Stimulated activated CD4-positive, alpha-beta T cell treated with anti-CD3 and anti-CD28 coated beads, Interleukin-2, amount 100 ng/mL, for 48 hours (primary cell): Measurements from ENCODE around the gene GRAP.

Source experiments
- DNase-seq, 2 donors: peaks; one replicate each; pipeline ENCODE4 v3.0.0-alpha.2; 2020

Gene GRAP

GRCh38 chr17:19001907-19002590 lies 44.7 kb downstream of the GRAP start:
- DNase-seq, result no peak

- no peak for DNase-seq
These were observed 46.0 kb downstream of the GRAP start for GRCh38 chr17:19000531-19001325.

DNA sequence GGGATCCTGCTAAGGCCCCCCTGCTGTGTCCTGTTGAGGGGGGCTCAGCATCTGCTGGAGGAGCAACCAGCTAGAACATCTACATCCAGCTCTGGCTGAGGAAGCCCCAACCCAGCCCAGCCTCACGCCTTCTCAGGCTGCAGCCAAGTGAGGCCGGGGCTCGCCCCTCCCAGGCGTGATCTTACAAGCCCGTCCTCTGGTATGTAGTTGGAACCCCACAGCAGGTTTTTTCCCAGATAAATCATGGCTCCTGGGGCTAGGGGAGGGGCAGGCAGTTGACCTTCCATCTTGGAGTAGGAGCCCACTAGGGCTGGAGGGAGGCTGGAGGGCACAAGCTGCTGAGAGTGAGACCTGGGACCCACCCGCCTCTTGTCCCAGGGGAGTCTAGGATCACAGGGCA lies 46.8 kb downstream of the GRAP start:
- DNase-seq, result no peak

DNA sequence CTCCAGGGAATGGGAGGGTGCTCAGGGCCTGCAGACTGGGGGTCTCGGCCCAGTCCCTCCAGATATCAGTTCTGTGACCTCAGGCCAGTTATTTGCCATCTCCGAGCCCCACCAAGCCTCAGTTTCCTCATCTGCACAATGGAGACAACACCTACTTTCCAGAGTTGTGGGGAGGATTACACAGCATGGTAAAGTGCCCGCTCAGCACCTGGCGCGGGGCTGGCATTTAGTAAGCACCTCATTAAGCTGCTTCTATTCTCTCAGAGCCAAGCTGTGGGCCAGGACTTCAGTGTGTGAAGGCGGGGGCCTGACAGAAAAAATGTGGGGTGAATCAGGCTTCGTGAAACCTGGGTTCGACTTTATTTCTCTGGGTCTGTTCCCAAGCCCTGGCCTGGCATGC lies 47.4 kb downstream of the GRAP start:
- no peak for DNase-seq

DNA sequence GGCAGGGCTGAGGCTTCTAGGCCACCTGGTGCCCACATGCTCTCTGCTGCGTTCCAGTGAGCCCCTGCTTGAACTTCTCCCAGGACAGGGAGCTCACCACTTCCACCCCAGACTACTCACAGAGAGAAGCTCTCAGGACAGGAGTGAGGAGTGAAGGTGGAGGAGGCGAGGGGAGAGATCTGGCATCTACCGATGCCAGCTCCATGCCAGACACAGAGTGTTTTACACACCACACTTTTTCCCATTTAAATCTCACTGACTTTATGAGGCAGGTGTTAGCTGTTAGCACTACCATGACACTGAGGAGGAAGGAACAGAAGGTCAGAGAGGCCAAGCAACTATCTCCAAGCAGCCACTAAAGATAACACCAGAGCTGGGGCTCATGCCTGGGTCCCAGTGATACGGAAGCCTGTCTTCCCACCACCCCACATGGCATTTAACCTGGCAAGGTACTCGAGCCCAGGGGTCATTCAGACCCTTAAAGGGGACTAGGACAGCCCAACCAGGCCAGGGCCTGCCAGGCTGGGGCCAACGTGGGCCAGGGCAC lies 49.0 kb downstream of the GRAP start:
- no peak for DNase-seq

DNA sequence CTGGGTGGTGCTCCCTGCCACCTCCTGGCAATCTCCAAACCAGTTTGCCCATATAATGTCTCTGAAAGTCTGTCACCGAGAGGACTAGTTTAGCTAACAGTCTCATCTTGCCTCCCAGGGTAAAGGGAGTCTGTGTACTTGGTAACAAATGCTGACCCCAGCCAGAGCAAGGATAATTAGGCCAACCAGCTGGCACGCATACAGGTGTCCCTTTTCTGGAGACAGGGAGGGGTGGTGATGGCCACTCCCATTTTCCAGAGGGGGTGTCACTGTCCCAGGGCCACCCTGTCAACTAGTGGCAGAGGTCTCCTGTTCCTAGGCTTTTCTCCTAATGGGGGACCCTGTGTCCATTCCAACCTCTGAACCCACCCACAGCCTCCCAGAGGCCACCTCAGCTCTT lies 50.3 kb downstream of the GRAP start:
- no peak for DNase-seq

GRCh38 chr17:18995220-18995619 lies 51.5 kb downstream of the GRAP start:
- DNase-seq, result no peak

DNA sequence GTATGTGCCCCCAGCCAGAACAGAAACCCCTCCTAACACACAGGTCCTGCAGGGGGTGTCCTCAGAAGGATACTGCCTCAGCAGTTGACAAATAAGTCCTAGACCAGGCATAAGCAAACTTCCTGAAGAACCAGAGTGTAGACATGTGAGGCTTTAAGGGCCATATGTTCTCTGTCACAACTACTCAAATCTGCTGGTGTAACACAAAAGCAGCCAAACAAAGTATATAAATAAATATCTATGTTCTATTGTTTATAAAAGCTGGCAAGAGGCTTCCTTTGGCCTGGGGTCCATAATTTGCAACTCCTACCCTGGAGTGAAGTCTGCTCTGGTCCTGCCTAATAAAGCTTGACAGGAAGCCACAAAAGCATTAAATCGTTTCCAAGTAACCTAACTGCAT lies 52.1 kb downstream of the GRAP start:
- no peak for DNase-seq

DNA sequence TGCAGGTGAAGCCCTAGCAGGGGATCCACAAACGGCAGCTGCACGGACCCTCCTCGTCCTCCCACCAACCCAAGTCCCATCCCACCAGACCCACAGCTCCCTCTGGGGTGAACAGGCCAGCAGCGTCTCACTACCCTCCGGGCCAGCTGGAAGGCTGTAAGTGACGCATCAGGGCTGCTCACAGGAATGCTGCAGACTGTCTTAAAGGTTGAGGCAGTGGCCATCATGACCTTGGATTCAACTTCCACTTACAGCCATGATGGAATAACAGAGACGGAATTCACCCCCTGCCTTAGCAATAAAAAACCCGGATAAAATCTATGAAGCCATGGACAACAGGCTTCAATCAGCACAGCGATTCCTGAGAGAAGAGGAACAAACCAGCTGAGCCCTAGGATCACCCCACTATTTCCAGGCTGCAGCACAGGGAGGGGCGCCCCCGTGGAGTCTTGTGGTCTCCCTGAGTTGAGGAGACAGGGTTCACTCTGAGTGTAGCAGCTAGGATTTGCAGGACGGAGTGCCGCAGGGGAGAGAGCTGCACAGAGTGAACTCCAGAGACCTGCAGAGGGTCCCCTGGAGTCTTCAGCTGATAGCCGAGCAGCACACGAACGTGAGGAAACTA lies 52.7 kb downstream of the GRAP start:
- DNase-seq, result no peak

DNA sequence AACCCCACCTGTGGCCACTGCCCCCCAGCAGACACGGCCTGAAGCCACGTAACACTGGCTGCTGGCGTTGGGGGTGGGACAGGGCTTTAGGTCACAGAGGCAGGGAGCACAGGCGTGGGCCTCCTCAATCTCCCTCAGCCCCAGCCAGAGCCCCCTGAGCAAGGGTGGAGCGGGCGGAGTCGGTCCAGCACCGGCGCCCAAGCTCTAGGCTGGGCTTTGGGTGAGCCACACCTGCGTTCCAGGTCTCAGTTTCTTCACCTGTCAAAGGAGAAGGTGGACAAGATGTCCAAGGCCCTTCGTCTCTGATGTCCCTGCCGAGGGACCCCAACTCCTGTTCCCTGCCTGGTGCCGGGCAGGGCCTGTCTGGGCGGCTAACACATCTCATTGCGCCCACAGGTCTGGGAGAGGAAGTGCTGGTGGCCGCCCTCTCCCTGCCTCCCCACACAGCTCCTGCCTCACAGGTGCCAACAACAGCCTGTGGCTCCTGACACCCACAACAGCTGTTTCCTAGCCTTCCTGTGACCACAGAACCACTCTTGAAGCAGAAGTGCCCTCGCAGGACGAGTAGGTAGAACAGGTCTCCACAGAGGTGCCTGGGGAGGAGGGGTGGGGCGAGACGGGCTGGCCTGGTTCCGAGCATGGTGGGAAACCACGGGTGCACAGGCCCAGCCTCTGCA lies 54.2 kb downstream of the GRAP start:
- no peak for DNase-seq

DNA sequence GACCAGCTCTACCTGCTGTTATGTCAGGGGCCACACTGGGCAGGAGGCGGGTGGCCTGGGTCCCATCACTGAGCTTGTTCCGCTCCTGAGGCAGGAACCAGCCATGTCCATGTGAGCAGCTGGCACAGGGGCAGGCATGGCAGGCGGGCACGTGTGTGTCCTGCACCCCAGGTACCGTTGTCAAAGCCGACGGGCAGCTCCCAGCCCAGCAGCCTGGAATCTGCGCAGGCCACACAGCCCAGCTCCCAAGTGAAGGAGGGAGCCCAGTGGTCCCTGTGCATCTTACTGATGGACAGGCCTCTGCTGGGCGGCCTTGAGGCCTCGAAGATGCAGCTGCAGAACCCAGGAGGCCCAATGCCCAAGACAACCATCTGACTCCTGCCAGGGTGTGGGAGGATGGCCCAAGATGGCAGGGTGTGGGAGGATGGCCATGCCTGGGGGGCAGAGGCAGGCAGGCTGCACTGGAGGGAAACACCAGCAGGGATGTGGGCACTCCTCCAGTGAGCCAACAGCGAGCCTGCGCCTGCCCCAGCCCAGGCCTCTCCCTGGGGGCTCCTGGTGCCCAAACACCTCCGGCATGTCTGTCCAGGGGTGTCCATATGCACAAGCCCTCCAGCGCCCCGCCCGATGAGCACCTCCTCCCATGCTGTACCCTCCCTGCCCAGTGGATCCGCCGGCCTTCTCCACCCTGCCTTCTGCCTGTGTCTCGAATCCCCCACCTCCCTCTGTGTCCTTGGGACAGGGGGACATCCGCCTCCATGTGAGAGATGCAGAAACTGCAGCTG lies 55.0 kb downstream of the GRAP start:
- DNase-seq, result no peak

GRCh38 chr17:18990331-18990730 lies 56.4 kb downstream of the GRAP start:
- DNase-seq, result no peak

DNA sequence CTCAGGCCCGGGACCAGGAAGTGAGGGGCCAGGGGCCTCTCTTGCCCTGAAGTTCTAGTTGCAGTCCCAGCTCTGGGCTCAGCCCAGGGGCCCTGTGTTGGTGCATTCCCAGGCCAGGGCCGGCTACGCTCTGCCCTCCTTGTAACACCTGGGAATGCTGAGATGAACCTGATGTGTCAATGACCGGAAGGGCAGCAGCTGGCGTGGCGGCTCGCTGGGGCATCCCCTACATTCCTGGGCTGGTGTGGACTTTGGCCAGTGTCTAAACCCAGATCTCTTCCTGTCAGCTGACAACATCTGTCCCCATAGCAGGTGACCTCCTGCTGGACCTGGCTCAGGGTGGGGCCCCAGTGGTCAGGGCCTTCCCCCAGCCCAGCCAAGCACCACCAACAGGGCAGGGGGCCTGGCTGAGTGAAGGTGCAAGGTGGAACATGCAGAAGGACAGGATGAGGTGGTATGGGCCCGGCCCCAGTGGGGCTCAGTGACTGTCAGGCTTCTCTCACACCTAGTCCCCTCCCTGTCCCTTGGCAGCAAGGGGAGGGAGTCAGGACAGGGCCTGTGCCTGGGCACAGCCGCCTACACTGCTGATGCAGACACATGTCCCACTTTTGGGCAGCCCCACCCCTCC lies 58.1 kb downstream of the GRAP start:
- DNase-seq, result no peak

- DNase-seq, result no peak
These were observed 58.8 kb downstream of the GRAP start for GRCh38 chr17:18987862-18988545.

DNA sequence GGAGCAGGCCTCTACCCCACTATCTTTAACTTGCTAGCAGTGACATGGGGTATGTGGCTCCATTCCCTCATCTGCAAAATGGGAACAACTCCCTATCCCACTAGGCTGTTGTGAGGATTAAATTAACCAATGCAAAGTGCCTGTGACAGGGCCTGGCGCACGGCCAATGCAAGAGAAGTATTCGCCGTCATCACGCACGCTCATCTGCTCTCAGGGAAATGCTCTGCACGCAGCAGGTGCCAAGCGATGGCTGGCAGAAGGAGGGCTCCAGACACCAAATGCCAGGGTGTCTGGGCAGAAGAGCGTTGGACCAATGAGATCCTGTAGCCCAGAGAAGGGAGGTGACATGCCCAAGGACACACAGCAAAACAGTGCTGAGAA lies 59.5 kb downstream of the GRAP start:
- no peak for DNase-seq

DNA sequence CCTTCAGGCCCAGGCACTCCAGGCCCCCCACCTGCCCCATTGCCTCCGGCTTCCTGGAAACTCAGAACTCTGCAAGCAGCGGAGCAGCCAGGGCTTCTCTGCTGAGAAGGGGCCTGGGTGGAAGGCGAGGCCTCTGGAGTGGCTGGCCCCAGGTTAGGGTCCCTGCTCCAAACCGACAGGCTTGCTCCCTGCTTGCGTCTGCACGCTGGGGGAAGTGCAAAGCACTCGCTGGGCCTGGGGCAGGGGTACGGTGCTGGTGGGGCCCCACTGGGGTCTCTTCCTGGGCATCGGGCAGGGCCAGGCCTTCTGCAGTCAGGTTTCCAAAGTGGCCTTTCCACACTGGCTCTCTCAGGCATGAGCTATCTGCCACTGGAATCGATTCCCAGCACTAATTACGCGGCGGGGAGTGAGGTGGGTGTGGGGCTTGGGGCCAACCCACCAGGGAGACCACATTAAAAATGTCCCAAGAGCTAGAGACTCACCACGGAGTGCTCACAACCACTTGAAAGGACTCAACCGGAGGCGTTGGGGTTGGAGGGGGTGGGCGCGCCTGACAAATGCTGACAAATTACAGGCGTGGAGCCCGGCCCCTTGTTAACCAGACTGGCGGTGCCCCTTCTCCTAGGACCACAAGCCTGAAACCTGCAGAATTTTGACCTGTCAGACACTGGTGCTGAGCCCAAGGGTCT lies 60.1 kb downstream of the GRAP start:
- no peak for DNase-seq

DNA sequence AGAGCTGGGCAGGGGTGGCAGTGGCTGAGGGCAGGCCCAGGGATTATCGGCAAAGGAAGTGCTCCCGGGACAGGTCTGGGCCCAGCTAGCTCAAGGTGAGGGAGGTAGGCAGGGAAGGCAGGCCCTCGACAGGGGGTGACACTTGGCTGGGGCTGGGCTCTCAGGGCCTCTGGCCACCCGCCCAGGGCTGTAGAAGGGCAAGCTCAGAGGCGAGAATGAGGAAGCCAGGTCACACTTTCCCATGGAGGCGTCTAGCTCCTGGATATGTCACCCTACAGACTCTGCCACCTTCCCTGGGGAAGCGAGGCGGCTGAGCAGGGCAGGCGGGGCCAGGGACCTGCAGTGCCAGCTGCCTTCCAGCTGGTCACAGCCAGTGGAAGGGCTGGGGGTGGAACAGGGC lies 61.3 kb downstream of the GRAP start:
- DNase-seq, result no peak

GRCh38 chr17:18984273-18985114 lies 62.3 kb downstream of the GRAP start:
- DNase-seq, result no peak

DNA sequence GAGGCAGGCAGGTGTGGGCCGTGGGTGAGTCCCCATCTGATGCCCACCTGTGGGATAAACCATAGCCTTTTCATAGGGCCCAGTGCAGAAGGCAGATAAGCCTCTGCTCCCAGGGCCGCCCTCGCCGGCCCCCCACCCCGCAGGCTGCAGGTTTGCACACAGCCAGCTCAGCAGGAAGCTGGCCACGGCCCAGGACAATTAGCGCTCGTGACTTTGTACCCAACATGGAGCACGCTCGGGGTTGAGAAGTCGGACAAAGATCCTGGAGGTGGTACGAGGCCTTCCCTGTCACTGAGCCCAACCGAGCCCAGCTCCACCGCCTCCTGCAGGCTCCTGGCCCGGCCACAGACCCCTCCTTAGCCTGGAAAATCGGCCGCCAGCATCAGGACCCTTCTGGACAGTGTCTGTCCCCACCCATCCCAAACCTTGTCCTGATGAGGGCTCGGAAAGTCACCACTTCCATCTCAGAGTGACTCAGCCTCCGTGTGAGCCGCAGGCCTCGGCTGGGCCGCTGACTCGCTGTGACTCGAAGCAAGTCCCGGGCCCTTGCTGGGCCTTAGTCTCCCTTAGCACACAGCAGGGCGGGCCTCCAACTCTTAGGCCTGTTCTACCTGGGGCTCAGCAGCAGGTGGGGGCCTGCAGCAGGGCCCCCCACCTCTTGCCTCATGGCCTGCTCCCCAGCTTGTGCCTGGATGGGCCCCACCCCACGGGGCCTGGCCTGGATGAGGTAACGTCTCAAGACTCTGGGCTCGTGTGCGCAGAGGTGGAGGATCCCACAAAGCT lies 64.9 kb downstream of the GRAP start:
- DNase-seq, result no peak
